SK-N-SH treated with all-trans-retinoic acid at 6 μM for 48 hours (cell line): ENCODE measurements around the gene EIF1AY.

Experiments
- ATAC-seq: fragments of 200-7000 bp; cut with Tn5 transposase; 3 replicates; pipeline ENCODE4 v1.9.1; 2020; ENCODE audit warnings: mild to moderate bottlenecking, moderate library complexity
- ARNTL ChIP-seq: fragments of 450-650 bp; formaldehyde crosslinking; IDR thresholded peaks from 2 replicates; pipeline ENCODE4 v1.5.0; 2020; ENCODE audit warnings: low read depth, mild to moderate bottlenecking, moderate library complexity, borderline replicate concordance
- BACH2 ChIP-seq: fragments of 250-450 bp; sonication (Bioruptor Pico); IDR thresholded peaks from 2 replicates; pipeline ENCODE4 v1.9.0; 2021; ENCODE audit warnings: mild to moderate bottlenecking, borderline replicate concordance
- CSDC2 ChIP-seq: fragments of 250-450 bp; sonication (Bioruptor Pico); IDR thresholded peaks from 2 replicates; pipeline ENCODE4 v1.5.0; 2020; ENCODE audit warnings: mild to moderate bottlenecking, moderate library complexity
- ESRRG ChIP-seq: fragments of 250-450 bp; sonication (Bioruptor Pico); IDR thresholded peaks from 2 replicates; pipeline ENCODE4 v1.6.1; 2021; ENCODE audit warnings: mild to moderate bottlenecking
- GLIS3 ChIP-seq: fragments of 250-450 bp; sonication (Bioruptor Pico); IDR thresholded peaks from 2 replicates; pipeline ENCODE4 v1.5.0; 2020; ENCODE audit warnings: mild to moderate bottlenecking, moderate library complexity
- ISL1 ChIP-seq: fragments of 250-450 bp; sonication (Bioruptor Pico); IDR thresholded peaks from 2 replicates; pipeline ENCODE4 v2.1.2; 2022; ENCODE audit warnings: mild to moderate bottlenecking, moderate library complexity
- OSR1 ChIP-seq: fragments of 250-450 bp; sonication (Bioruptor Pico); IDR thresholded peaks from 2 replicates; pipeline ENCODE4 v1.8.0; 2022; ENCODE audit warnings: moderate library complexity, mild to moderate bottlenecking, inconsistent platforms
- PPARA ChIP-seq: fragments of 250-450 bp; sonication (Bioruptor Pico); IDR thresholded peaks from 2 replicates; pipeline ENCODE4 v1.5.0; 2020; ENCODE audit warnings: mild to moderate bottlenecking, borderline replicate concordance
- RARB ChIP-seq: fragments of 250-450 bp; sonication (Bioruptor Pico); IDR thresholded peaks from 2 replicates; pipeline ENCODE4 v1.8.0; 2021; ENCODE audit warnings: mild to moderate bottlenecking, moderate library complexity
- SNAI2 ChIP-seq: fragments of 250-450 bp; sonication (Bioruptor Pico); IDR thresholded peaks from 2 replicates; pipeline ENCODE4 v1.5.0; 2020; ENCODE audit warnings: mild to moderate bottlenecking, moderate library complexity
- TCF4 ChIP-seq: fragments of 250-450 bp; sonication (Bioruptor Pico); IDR thresholded peaks from 2 replicates; pipeline ENCODE4 v1.8.0; 2021; ENCODE audit warnings: mild to moderate bottlenecking, moderate library complexity, borderline replicate concordance
- TOX ChIP-seq: fragments of 250-450 bp; sonication (Bioruptor Pico); IDR thresholded peaks from 2 replicates; pipeline ENCODE4 v1.8.0; 2021; ENCODE audit warnings: mild to moderate bottlenecking, moderate library complexity, borderline replicate concordance
- ZC3H10 ChIP-seq: fragments of 250-450 bp; sonication (Bioruptor Pico); IDR thresholded peaks from 2 replicates; pipeline ENCODE4 v1.5.1; 2021; ENCODE audit warnings: mild to moderate bottlenecking, moderate library complexity
- ZFP3 ChIP-seq: fragments of 250-450 bp; sonication (Bioruptor Pico); IDR thresholded peaks from 2 replicates; pipeline ENCODE4 v1.5.0; 2020; ENCODE audit warnings: mild to moderate bottlenecking, moderate library complexity
- ZFP30 ChIP-seq: fragments of 450-650 bp; formaldehyde crosslinking; IDR thresholded peaks from 2 replicates; pipeline ENCODE4 v1.5.0; 2022; ENCODE audit warnings: mild to moderate bottlenecking, moderate library complexity
- ZNF565 ChIP-seq: fragments of 450-650 bp; formaldehyde crosslinking; conservative IDR thresholded peaks from 2 replicates; pipeline ENCODE4 v1.5.0; 2020; ENCODE audit warnings: low read depth, mild to moderate bottlenecking, moderate library complexity
- ZNF70 ChIP-seq: fragments of 450-650 bp; formaldehyde crosslinking; IDR thresholded peaks from 2 replicates; pipeline ENCODE4 v1.5.0; 2020; ENCODE audit warnings: mild to moderate bottlenecking, moderate library complexity
- ZNF8 ChIP-seq: fragments of 450-650 bp; formaldehyde crosslinking; IDR thresholded peaks from 2 replicates; pipeline ENCODE4 v1.5.0; 2020; ENCODE audit warnings: mild to moderate bottlenecking, moderate library complexity
- TF ChIP-seq, protein P1 (sequence below): fragments of 250-450 bp; sonication (Bioruptor Pico); IDR thresholded peaks from 2 replicates; pipeline ENCODE4 v1.8.0; 2021; ENCODE audit warnings: low read depth, mild to moderate bottlenecking, moderate library complexity, borderline replicate concordance
- TF ChIP-seq, protein P2 (sequence below): fragments of 250-450 bp; sonication (Bioruptor Pico); IDR thresholded peaks from 2 replicates; pipeline ENCODE4 v1.5.1; 2020; ENCODE audit warnings: low read depth, mild to moderate bottlenecking, moderate library complexity
- TF ChIP-seq, protein P3 (sequence below): fragments of 250-450 bp; sonication (Bioruptor Pico); IDR thresholded peaks from 2 replicates; pipeline ENCODE4 v1.5.0; 2020; ENCODE audit warnings: mild to moderate bottlenecking, moderate library complexity
- TF ChIP-seq, protein P4 (sequence below): fragments of 250-450 bp; sonication (Bioruptor Pico); IDR thresholded peaks from 2 replicates; pipeline ENCODE4 v1.5.1; 2021; ENCODE audit warnings: mild to moderate bottlenecking, moderate library complexity

Gene EIF1AY, protein sequence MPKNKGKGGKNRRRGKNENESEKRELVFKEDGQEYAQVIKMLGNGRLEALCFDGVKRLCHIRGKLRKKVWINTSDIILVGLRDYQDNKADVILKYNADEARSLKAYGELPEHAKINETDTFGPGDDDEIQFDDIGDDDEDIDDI

DNA sequence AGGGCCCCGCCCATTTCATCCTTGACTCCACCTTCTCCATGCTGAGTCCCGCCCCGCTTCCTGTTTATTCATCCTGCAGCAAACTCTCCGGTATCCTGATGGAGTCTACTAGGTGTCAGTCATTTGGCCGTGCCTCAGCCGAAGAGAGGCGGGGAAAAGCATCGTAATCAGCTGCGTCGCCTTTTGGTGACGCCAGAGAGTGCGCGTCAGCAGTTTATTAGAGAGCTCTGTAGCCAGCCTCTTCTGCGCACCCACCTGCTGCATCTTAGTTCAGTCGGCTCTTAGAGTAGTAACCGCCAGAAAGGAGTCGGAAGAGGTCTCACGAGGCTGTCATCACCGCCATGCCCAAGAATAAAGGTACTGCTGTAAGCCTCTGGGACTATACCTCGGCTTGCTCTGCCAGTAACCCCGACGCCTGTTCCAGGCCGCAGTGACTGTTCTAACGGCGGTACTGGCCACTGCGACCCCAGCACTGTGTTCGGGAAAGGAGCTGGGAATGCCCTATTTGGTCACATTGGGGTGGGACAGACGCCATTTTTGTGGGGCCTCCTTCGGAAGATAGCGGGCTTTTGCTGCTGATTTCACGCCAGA lies at the start of gene EIF1AY:
TSS of gene EIF1AY (plus strand) at position 246 of the 591 bp plus-strand sequence. CDS start at position 342, 96 bp downstream.
- TF ChIP-seq OSR1 (CRISPR knock-in tag) (no peak), ZC3H10 (CRISPR knock-in tag) (no peak), RARB (CRISPR knock-in tag) (no peak), ZNF8 (CRISPR knock-in tag) (no peak)
- ATAC-seq: no peak

DNA sequence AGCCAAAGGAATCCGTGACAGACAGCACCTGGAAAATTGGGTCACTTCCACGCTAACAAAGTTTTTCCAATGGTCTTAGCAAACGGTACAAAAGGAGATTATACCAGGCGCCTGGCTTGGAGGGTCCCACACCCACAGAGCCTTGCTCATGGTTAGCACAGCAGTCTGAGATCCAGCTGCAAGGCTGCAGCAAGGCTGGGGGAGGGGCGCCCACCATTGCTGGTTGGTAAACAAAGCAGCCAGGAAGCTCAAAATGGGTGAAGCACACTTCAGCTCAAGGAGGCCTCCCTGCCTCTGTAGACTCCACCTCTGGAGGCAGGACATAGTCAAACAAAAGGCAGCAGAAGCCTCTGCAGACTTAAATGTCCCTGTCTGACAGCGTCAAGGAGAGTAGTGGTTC lies 47.1 kb upstream of the EIF1AY start:
- ATAC-seq: no peak
- no peak for TF ChIP-seq ARNTL (CRISPR knock-in tag)

DNA sequence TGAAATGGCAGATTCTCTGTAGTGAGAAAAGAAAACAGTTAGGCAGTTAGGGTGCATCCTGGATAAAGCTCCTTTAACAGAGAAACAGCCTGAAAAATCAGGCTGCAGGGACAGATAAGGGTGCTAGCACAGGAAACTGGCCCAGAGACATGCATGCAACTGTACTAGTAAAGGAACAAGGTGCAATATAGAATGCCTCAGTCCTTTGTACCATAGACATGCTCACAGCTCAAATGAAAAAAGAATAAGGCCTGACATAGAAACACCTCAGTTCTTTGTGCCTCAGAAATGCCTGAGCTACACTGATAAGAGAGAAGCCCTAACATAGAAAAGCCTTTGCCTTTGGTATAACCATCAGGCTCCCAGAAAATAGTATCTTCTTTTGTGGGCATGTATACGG lies 37.4 kb upstream of the EIF1AY start:
- ATAC-seq: no peak
- TF ChIP-seq, protein P1, sequence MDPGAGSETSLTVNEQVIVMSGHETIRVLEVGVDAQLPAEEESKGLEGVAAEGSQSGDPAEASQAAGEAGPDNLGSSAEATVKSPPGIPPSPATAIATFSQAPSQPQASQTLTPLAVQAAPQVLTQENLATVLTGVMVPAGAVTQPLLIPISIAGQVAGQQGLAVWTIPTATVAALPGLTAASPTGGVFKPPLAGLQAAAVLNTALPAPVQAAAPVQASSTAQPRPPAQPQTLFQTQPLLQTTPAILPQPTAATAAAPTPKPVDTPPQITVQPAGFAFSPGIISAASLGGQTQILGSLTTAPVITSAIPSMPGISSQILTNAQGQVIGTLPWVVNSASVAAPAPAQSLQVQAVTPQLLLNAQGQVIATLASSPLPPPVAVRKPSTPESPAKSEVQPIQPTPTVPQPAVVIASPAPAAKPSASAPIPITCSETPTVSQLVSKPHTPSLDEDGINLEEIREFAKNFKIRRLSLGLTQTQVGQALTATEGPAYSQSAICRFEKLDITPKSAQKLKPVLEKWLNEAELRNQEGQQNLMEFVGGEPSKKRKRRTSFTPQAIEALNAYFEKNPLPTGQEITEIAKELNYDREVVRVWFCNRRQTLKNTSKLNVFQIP: no peak
- TF ChIP-seq, all 23 proteins: peak for 0

DNA sequence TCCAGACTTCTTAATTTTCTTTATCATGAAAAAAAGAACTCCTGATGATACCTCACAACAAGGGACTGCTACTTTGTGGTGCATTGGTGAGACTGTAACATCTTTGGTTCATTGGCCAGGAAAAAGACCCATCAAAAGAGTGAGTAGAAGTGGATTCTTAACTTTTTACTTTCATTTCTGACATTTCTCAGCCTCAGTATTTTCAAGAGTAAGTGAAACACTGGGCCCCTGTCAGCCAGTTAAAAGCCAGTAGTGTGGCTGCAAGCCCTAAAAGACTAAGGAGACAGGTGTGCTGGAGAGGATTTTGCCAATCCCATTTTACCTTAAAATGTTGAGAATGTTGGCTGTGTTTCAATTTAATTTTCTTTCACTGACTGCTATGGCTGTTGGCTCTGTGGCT lies 36.6 kb upstream of the EIF1AY start:
- TF ChIP-seq RARB (CRISPR knock-in tag) (no peak), ARNTL (CRISPR knock-in tag) (no peak), ZNF8 (CRISPR knock-in tag) (no peak), ZFP30 (CRISPR knock-in tag) (no peak), ZNF70 (CRISPR knock-in tag) (no peak), PPARA (CRISPR knock-in tag) (no peak), GLIS3 (CRISPR knock-in tag) (no peak), ZFP3 (no peak), ZC3H10 (CRISPR knock-in tag) (no peak), BACH2 (CRISPR knock-in tag) (no peak), CSDC2 (CRISPR knock-in tag) (no peak), ESRRG (CRISPR knock-in tag) (no peak)
- TF ChIP-seq, protein P2, sequence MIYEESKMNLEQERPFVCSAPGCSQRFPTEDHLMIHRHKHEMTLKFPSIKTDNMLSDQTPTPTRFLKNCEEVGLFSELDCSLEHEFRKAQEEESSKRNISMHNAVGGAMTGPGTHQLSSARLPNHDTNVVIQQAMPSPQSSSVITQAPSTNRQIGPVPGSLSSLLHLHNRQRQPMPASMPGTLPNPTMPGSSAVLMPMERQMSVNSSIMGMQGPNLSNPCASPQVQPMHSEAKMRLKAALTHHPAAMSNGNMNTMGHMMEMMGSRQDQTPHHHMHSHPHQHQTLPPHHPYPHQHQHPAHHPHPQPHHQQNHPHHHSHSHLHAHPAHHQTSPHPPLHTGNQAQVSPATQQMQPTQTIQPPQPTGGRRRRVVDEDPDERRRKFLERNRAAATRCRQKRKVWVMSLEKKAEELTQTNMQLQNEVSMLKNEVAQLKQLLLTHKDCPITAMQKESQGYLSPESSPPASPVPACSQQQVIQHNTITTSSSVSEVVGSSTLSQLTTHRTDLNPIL (CRISPR knock-in tag): no peak
- ATAC-seq: no peak

DNA sequence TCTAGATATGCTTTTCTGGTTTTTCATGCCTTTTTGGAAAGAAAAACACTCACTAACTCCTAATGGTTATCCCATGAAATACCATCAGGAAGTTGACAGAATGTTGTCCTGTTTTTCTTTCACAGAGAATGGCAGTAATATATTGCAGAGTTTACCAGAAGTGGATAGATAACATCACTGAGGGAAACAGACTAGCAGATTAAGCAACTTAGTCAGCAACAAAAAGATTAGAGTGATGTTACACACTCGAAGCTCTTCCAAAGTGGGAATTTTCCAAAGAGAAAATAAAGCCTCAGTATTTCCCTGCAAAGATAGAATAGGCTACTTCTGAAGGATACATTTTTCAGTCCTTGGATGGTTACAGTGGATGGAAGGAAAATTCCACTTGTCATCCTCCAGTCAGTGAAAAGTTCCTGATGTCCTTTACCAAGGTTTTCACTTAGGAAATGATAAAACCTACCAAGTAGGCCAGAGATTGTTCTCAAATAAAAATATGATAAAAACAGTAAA lies 31.1 kb upstream of the EIF1AY start:
- no peak for ATAC-seq
- TF ChIP-seq SNAI2 (CRISPR knock-in tag): no peak
- TF ChIP-seq, protein P2 (CRISPR knock-in tag): no peak
- no peak for TF ChIP-seq OSR1 (CRISPR knock-in tag)
- TF ChIP-seq ZNF565 (CRISPR knock-in tag): no peak
- no peak for TF ChIP-seq TCF4 (CRISPR knock-in tag)
- TF ChIP-seq, protein P3, sequence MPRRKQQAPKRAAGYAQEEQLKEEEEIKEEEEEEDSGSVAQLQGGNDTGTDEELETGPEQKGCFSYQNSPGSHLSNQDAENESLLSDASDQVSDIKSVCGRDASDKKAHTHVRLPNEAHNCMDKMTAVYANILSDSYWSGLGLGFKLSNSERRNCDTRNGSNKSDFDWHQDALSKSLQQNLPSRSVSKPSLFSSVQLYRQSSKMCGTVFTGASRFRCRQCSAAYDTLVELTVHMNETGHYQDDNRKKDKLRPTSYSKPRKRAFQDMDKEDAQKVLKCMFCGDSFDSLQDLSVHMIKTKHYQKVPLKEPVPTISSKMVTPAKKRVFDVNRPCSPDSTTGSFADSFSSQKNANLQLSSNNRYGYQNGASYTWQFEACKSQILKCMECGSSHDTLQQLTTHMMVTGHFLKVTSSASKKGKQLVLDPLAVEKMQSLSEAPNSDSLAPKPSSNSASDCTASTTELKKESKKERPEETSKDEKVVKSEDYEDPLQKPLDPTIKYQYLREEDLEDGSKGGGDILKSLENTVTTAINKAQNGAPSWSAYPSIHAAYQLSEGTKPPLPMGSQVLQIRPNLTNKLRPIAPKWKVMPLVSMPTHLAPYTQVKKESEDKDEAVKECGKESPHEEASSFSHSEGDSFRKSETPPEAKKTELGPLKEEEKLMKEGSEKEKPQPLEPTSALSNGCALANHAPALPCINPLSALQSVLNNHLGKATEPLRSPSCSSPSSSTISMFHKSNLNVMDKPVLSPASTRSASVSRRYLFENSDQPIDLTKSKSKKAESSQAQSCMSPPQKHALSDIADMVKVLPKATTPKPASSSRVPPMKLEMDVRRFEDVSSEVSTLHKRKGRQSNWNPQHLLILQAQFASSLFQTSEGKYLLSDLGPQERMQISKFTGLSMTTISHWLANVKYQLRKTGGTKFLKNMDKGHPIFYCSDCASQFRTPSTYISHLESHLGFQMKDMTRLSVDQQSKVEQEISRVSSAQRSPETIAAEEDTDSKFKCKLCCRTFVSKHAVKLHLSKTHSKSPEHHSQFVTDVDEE (CRISPR knock-in tag): no peak
- TF ChIP-seq ZC3H10 (CRISPR knock-in tag): no peak
- TF ChIP-seq ARNTL (CRISPR knock-in tag): no peak
- TF ChIP-seq ZNF70 (CRISPR knock-in tag): no peak
- no peak for TF ChIP-seq ISL1 (CRISPR knock-in tag)
- TF ChIP-seq, protein P1: no peak
- TF ChIP-seq, protein P4, sequence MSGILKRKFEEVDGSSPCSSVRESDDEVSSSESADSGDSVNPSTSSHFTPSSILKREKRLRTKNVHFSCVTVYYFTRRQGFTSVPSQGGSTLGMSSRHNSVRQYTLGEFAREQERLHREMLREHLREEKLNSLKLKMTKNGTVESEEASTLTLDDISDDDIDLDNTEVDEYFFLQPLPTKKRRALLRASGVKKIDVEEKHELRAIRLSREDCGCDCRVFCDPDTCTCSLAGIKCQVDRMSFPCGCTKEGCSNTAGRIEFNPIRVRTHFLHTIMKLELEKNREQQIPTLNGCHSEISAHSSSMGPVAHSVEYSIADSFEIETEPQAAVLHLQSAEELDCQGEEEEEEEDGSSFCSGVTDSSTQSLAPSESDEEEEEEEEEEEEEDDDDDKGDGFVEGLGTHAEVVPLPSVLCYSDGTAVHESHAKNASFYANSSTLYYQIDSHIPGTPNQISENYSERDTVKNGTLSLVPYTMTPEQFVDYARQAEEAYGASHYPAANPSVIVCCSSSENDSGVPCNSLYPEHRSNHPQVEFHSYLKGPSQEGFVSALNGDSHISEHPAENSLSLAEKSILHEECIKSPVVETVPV (CRISPR knock-in tag): no peak
- TF ChIP-seq CSDC2 (CRISPR knock-in tag): no peak
- no peak for TF ChIP-seq BACH2 (CRISPR knock-in tag)
- TF ChIP-seq ZFP3: no peak
- no peak for TF ChIP-seq ZNF8 (CRISPR knock-in tag)
- TF ChIP-seq GLIS3 (CRISPR knock-in tag): no peak
- no peak for TF ChIP-seq PPARA (CRISPR knock-in tag)
- TF ChIP-seq TOX (CRISPR knock-in tag): no peak
